HG03354 (cell line): ENCODE measurements around the gene PHACTR3.

ENCODE experiments used
- ATAC-seq: cut with Tn5 transposase; IDR thresholded peaks from one replicate; pipeline ENCODE4 v1.9.1; 2021; ENCODE audit warnings: mild to moderate bottlenecking; ENCODE audit not compliant: unreplicated experiment, poor library complexity, severe bottlenecking

PHACTR3 gene

DNA sequence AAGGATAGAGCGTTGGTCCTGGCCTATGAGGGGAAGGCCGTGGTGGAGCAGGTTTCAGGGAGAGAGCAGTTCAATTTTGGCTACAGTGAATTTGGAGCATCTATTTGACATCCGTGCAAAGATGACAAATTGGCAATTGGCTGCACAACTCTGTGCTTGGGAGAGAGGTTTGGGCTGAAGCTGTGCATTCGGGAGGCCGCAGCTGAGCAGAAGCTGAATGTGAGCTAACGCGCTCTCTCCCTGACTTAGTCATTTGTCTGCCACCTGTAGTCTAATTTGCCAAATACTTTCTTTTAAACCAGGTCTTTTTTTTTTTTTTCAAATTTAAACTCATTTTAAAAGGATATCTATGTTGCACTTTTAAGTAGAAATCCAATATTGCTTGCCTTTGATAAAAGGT, 78.8 kb downstream of the PHACTR3 start:
- ATAC-seq = no peak

DNA sequence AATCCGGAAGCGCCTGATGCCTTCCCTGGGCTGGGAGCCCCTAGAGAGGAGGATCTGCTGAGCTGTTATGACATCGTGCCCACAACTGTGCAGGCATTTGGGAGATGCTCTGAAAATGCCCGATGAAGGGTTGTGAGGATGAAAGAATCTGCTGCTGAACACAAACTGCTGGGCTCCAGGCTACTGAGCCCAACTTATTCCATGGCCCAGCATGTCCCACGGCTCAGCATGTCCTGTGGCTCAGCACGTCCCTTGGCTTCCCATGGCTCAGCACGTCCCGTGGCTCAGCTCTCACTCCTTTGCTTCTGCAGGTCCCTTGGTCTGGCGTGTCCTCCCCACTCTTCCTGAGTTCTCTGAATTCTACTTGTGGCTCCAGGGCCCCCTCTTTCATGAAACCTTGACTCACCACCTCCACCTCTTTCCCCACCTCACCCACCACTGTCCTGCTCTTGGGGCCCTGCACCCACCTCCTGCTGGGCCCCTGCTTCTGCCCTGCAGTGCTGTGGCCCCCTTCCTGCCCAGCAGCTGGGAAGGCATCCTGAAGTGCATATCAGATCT, 80.4 kb downstream of the PHACTR3 start:
- ATAC-seq = no peak

DNA sequence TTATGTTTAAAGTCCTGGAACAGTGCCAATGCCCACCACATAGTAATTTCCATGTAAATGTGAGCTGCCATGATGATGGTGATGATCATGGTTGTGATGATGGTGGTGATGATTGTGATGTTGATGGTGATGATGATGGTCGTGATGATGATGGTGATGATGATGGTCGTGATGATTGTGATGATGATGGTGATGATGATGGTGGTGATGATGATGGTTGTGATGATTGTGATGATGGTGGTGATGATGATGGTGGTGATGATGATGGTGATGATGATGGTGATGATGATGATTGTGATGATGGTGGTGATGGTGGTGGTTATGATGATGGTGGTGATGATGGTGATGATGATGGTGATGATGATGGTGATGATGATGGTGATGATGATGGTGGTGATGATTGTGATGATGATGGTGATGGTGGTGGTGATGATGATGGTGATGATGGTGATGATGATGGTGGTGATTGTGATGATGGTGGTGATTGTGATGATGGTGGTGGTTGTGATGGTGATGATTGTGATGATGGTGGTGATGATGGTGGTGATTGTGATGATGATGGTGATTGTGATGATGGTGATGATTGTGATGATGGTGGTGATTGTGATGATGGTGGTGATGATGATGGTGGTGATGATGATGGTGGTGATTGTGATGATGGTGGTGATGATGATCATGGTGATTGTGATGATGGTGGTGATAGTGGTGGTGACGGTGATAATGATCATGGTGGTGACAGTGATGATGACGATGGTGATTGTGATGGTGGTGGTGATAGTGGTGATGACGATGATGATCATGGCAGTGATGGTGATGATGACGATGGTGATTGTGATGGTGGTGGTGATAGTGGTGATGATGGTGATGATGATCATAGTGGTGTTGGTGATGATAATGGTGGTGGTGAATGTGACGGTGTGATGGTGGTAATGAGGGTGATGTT, 82.3 kb downstream of the PHACTR3 start:
- ATAC-seq = no peak

DNA sequence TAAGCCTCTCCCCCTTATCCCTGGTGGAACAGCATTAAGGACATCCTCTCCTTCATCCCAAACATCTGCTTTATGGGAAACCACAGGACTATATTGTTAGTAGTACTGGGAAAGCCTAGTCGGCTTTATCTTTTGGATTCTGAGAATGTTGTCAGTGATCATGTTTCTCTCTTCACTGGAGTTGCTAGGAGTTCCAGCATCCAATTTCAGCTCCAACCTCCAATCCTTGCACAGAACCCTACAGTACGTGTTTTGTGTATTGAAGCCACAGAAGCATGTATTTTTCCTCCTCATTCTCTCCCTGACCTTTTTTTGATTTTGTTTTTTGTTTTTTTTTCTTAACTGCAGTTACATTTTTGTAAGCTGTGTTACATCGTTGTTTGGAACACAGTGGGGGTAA, 84.0 kb downstream of the PHACTR3 start:
- ATAC-seq = no peak

DNA sequence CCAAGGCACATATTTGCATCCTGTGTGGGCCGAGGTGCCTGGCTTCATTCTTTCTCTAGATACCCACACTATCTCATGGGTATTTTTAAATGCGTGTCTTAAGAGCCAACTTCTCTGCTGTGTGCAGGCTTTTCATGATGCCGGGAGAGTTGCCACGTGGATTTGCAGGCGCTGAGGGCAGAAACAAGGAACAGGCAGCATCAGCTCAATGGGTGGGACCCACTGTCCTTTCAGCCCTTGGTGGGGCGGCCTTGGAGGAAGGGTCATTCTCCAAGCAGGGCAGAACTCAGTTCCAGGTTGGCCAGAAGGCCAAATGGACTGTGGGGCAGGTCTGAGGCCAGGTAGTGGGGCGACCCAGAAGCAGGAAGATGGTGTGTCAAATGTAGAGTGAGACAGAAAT, 84.7 kb downstream of the PHACTR3 start:
- ATAC-seq = no peak

DNA sequence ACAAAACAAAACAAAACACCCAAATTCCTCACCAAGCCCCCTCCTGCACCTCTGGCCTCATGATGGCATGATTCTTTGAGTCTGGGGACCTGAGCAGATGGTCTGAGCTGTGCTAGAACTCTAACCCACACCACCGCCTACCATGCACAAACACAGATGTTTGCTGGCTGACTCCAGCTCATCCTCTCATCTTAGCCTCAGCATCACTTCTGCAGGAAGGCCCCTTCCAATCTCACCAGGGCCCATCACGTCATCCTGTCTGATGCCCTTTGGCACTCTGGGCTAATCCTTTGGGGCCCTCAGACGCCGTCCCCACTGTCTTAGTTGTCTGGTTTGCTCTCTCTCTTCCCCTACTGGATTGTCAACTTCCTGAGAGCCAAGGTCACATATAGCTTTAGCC, 85.8 kb downstream of the PHACTR3 start:
- no peak for ATAC-seq

DNA sequence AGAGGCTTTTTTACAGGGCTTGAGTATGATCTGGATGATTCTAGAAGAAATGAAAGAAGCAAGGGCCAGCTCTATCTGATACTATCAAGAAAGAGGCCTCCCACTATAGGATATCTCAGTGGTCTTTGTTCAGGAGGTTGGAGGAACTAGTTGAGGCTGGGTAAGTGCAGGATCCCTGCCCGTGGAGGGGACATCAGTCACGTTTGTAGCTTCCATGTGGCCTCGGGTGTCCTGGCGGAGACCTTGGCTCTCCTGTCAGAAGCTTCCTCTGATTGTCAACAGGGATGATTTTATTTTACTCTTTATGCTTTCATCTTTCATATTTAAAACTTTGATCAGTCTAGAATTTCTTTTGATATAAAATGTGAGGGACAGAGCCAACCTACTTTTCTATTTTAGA, 86.6 kb downstream of the PHACTR3 start:
- no peak for ATAC-seq

DNA sequence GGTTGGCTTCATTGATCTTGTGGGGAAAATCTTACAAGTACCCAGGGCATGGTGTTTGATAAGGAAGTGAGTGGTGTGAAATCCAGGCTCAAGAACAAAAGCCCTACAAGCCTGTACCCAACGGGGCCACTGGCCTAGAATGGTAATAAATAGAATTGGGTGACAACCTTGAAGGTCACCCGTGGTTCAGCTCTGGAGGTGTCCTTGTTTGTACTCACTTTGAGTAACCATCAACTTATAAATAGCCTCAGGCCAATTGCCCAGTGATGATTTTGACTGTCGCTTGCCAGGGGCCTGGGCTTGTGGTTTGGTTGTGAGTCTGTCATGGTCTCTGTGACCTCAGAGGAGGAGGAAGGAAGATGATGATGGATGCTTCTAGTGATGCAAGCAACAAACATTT, 87.8 kb downstream of the PHACTR3 start:
- no peak for ATAC-seq

DNA sequence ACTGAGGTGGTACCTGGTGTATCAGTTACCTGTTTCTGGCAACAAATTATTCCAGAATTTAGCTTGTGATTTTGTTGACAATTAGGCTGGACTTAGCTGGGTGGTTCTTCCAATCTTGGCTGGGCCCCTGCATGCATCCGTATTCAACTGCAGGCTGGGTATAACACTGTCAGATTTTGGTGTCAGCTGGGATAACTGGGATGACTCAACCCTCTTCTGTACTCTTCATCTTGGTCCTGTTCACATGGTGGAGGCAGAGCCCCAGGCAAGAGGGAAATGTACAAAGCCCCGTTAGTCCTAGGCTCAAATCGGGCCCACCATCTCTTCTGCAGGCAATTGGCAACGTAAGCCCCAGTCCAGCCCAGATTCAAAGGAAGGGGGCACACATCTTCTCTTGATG, 89.2 kb downstream of the PHACTR3 start:
- no peak for ATAC-seq

DNA sequence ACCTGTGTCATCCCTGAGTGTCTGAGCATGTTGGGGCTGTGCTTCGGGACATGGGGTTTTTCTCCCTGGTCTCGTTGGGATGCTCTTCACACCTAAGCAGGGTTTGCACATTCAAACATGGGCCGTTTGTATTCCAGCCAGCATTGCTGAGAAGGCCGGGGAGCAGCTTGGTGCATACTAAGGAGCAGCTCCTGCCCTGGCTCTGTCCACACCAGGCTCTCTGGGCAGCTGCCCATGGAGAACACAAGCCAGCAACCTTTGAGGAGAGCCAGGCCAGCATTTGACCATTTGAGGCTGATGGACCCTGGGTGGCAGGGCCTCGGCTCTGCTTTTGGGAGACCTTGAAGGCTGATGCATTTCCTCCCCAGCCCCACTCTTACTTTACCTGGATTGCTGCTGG, 92.1 kb downstream of the PHACTR3 start:
- no peak for ATAC-seq

DNA sequence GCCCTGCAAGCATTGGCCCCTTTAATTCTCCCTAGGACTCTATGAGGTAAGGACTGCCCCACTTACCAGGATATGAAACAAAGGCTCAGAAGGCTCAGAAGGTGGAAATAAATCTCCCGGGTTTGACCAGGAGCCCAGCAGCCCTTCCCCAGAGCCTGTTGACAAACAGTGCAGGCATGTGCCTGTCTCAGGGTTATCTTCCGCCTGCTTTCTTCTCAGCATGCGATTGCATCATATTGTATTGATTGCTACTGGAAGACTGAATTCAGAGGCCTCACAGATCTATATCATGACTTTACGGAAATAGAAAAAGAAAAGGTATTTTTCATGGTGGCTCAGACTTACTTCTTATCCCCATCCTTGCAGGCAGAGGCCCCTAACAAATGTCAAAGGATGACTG, 92.7 kb downstream of the PHACTR3 start:
- no peak for ATAC-seq

DNA sequence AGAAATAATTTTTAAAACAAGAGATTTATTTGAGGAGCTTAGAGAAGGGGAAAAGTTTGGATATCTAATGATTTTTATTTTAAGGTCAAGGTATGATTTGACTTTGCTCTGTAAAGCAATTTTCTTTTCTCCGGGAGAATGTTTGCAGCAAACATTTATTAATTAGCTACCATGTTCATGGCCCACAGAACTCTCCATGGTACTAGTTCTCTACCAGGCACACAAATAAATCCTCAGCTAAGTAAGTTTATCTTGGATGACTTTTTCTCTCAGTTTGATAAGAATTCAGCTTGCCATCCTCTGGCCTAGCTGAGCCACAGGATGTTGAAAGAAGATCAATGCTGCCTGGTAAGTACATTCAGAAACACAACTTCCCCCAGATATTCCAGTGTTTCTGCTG, 94.3 kb downstream of the PHACTR3 start:
- no peak for ATAC-seq

DNA sequence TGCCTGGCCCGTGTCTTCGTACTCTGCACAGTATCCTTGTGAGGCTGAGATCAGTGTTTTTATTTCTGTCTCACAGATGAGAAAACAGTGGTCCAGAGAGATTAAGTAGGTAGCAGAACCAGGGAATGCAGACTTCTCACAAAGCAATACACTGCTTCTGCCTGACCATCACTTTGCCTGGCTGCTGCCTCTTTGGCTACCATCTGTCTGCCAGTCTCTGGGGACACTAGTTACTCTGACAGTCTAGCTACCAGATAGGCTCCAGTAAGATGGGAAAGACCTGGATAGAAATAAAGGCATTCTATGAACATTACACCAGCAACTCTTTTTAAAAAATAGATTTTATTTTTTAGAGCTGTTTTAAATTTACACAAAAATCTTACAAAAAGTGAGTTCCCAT, 96.9 kb downstream of the PHACTR3 start:
- ATAC-seq = no peak

DNA sequence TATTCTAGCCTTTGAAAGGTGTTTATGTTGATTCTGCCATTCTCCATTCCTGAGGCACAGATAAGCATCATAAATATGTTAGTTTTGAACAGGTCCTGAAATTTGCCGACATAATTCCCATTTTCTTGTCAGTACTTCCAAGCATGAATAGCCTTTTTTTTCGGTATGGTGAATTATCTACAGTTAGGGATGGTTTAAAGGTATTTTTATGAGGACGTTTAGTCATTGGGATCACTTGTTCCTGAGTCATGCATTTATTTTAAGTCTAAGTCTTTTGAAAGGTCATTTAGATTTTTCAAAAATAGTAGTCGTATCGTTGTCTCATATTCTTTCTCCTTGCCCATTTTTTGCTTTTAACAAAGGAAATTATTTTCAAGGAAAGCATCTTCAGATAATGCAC, 98.7 kb downstream of the PHACTR3 start:
- ATAC-seq = no peak

DNA sequence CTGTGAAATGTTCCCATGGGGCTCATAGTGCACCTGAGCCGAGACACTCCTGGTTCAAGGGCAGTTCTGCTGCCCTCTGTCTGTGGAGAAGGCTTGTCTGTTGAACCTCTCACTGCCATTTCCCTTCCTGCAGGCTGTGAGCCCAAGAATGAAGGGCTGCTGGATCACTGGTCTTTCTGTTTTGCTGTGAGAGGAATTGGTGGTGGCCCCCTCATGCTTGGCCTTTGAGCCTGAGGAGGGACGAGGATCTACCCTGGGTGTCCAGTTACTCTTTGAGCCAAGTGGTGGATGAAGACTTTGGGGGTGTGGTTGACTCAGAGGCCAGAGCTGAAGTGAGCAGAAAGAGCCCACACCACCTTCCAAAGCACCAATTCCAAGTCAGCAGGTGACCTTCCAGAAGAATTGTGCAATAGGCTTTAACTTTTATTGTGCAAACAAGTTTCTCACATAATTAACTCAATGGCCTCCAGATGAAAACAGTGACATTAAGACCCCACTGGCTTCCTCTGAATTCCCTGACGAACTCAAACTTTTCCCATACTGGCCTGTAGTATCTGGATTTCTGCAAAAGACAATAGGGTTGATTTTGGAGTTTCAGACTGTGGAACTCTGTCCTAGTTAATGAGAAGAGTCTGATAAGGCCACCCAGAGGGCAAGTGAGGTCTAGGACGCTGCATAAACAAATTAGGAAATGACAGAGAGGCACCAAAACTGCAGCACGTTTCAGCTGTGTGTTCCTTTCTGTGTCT, 101.5 kb downstream of the PHACTR3 start:
- no peak for ATAC-seq

DNA sequence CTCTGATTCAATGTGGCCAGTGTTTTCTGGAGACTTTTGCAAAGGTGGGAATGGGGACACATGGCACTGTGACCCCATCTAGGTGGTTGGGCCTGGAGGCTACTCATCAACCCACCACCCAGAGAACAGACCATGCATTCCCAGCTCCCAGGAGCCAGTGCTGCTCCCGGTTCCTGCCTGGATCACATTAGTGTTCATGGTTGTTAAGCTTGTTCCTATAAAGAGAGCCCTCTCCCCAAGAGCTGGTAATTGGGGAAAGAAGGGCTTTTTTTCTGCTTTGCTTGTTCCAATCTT, 102.0 kb downstream of the PHACTR3 start:
- no peak for ATAC-seq

DNA sequence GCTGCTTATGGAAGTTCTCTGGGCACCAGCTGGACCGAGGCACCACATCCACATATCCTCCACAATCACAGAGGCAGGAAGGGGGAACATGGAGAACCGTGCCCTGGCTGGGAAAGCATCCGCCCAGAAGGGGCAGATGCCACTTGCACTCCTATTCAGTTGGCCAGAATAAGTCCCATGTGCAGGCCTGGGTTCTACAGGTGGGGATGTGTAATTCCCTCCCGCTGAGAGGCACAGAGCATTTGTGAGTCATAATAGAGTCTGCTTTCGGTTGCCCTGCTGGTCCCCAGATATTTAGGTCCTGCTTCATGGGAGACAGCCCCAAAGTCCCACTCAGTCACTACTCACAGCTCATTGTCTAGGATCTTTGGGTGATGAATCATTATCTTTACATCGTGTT, 104.0 kb downstream of the PHACTR3 start:
- no peak for ATAC-seq

DNA sequence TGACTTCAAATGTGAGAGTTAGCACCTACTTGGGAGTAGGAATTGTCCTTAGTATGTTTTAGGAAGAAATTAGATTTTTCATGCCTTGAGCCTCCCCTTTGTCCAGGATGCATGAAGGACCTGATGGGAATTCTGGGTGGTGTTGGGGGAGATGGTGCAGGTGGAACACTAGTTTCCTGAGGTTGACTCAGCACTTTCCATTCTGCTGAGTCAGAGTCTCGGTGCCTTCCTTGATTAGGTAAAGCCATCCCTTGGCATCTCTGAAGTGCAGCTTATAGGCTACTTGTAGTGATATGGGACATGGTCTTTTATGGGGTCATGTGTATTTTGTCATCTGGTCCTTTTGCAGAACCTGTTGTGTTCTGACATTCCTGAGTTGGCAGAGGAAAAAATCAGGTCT, 105.3 kb downstream of the PHACTR3 start:
- ATAC-seq = no peak

DNA sequence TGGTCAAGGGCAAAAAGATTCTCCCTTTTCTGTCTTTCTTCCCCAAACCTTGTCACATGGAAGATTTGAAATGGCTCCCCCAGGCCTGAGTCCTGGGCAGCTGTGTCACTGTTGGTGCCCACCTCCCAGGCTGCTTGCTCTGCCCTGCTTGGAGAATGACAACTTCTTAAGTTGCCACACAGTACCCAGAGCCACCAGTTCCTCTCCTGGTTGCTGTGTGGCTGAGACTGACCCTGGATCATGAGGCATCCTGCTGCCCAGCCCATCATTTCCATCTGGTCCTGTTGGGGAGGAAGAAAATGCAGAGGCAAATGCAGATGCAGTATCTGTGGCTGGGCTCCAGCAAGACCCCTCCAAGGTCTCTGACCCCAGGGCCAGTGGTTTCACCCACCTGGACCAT, 113.7 kb downstream of the PHACTR3 start:
- ATAC-seq = no peak

DNA sequence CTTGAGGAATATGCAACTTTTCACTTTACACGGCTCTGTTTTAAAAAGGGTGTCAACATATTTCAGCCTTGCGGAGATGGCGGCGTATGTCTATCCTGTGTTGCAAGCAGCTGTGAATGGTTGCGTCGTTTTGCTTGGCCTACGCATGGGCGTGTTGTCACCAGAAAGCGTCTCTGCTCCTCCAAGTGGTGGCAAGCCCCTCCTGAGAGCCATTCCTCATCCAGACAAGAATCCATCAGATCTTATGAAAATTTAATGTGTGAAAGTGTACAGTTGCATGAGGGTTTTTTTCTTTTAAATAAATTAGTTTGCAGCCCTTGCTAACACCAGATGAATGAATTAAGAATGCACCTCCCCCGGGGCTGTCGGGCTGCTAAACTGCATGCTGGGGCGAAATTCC, 114.4 kb downstream of the PHACTR3 start:
- no peak for ATAC-seq

DNA sequence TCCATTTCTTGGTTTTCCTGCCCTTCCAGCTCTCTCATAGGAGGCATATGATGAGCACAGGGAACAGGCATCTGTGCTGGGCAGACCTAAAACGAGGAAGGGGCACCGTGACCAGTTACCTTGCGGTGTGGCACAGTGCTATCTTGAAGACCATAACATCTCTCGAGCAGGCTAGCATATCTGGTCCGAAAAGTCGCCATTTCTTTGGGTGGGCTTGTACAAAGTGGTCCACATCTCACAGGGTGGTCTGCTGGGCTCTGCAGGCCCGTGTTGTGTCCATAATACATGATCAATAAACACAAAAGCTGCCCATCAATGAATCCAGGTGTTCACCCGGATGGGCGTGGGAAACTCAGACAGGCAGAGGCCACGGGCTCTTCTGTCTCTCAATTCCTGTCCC, 115.7 kb downstream of the PHACTR3 start:
- ATAC-seq = no peak
